GM12801 (cell line): ENCODE data around the gene RGS14.

Experiments used
- CTCF ChIP-seq: IDR thresholded peaks from one replicate; pipeline ENCODE4 v1.5.1; 2011; ENCODE audit warnings: control low read depth; ENCODE audit not compliant: insufficient read length; ENCODE audit errors: extremely low read depth

The RGS14 gene

GRCh38 chr5:177346820-177347219 is 10.9 kb upstream of the RGS14 start:
- no peak for TF ChIP-seq CTCF

- no peak for TF ChIP-seq CTCF
Measured at GRCh38 chr5:177347699-177348098, 10.0 kb upstream of the RGS14 start.

GRCh38 chr5:177349362-177349647 is 8.4 kb upstream of the RGS14 start:
- no peak for TF ChIP-seq CTCF

GRCh38 chr5:177349762-177350161 is 8.0 kb upstream of the RGS14 start:
- no peak for TF ChIP-seq CTCF

GRCh38 chr5:177350776-177351391 is 6.8 kb upstream of the RGS14 start:
- no peak for TF ChIP-seq CTCF

- TF ChIP-seq CTCF, result no peak
Measured at GRCh38 chr5:177351392-177352329, 6.1 kb upstream of the RGS14 start, which contains the start of gene LMAN2. TSS of gene LMAN2 (minus strand) at chr5:177351668. CDS start at chr5:177351647, 21 bp downstream.

GRCh38 chr5:177353093-177353492 is 4.6 kb upstream of the RGS14 start:
- TF ChIP-seq CTCF, result no peak
